ENCODE measurements around the gene CFAP119.
A peak's percentile ranks its signal among the peaks of the same experiment; 100 is the strongest.

Gene CFAP119

GRCh38 chr16:30782486-30783279 is 20.8 kb upstream of the CFAP119 start:
- DNase-seq, result no peak

- no peak for DNase-seq
Observed at GRCh38 chr16:30780549-30780948, 18.7 kb upstream of the CFAP119 start.

GRCh38 chr16:30780021-30780420 is 18.2 kb upstream of the CFAP119 start:
- peak in 1 of 51 donors; percentile 20 for DNase-seq

- no peak for DNase-seq
Observed at GRCh38 chr16:30779596-30779995, 17.7 kb upstream of the CFAP119 start.

- no peak for DNase-seq
Observed at GRCh38 chr16:30778549-30779244, 16.8 kb upstream of the CFAP119 start.

- no peak for DNase-seq
Observed at GRCh38 chr16:30777591-30778297, 15.9 kb upstream of the CFAP119 start.

GRCh38 chr16:30775392-30776188 is 13.7 kb upstream of the CFAP119 start:
- DNase-seq, result peak; percentile 25 to 89 (median 73)

- no peak for DNase-seq
Observed at GRCh38 chr16:30775131-30775391, 13.2 kb upstream of the CFAP119 start.

- peak in 2 of 51 donors; percentile 38 to 54 for DNase-seq
Observed at GRCh38 chr16:30774367-30775130, 12.7 kb upstream of the CFAP119 start.

- DNase-seq, result no peak
Observed at GRCh38 chr16:30773826-30774225, 12.0 kb upstream of the CFAP119 start.

GRCh38 chr16:30771726-30772125 is 9.9 kb upstream of the CFAP119 start:
- DNase-seq, result no peak

- DNase-seq, result no peak
Observed at GRCh38 chr16:30769379-30770089, 7.7 kb upstream of the CFAP119 start.

- DNase-seq, result no peak
Observed at GRCh38 chr16:30768583-30769181, 6.8 kb upstream of the CFAP119 start.

GRCh38 chr16:30767767-30768465 is 6.1 kb upstream of the CFAP119 start:
- no peak for DNase-seq

GRCh38 chr16:30766933-30767284 is 5.0 kb upstream of the CFAP119 start:
- DNase-seq, result no peak

- DNase-seq, result no peak
Observed at GRCh38 chr16:30766206-30766932, 4.5 kb upstream of the CFAP119 start.

GRCh38 chr16:30764816-30765465 is 3.1 kb upstream of the CFAP119 start:
- no peak for DNase-seq

- no peak for DNase-seq
Observed at GRCh38 chr16:30764086-30764485, 2.2 kb upstream of the CFAP119 start.
